GM12892 (cell line): ENCODE results near the gene RBP3.

Experiments used
- POLR2A ChIP-seq: IDR thresholded peaks from 2 replicates; pipeline ENCODE4 v1.6.1; 2011; ENCODE audit warnings: low read depth, low read length, control low read depth
- POLR2AphosphoS5 ChIP-seq: IDR thresholded peaks from 2 replicates; pipeline ENCODE4 v1.6.1; 2011; ENCODE audit warnings: low read depth, low read length, control low read depth
- TAF1 ChIP-seq: IDR thresholded peaks from 2 replicates; pipeline ENCODE4 v1.6.1; 2011; ENCODE audit warnings: low read depth, mild to moderate bottlenecking, control low read depth, low read length, borderline replicate concordance

DNA sequence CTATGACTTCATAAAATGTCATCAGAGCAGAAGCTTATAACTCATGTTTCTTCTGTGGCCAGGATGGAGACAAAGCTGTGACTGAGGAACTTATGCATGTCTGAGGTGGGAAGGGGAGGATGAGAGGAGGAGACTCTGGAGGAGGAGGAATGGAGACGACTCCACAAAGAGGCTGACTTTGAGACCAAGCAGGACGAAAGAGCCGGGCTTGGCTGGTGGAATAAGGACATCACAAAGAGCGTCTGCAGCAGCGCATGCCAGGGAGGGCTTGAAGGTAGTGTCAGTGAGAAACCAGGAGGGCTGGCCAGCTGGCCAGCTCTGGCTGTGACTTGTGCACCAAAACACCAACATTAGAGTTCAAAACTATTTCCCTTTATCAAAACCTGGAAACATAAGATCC, 32.0 kb upstream of the RBP3 start:
- TF ChIP-seq POLR2A: no peak
- no peak for TF ChIP-seq POLR2AphosphoS5
- no peak for TF ChIP-seq TAF1
